HG02943 (cell line): ENCODE results near the gene MPRIP.

Experiments used
- ATAC-seq: cut with Tn5 transposase; IDR thresholded peaks from one replicate; pipeline ENCODE4 v1.9.1; 2021; ENCODE audit warnings: mild to moderate bottlenecking, low read depth, moderate library complexity; ENCODE audit not compliant: unreplicated experiment

Gene MPRIP

GRCh38 chr17:17028059-17028877, 14.0 kb upstream of the MPRIP start:
- ATAC-seq = no peak

- ATAC-seq = no peak
Measured at GRCh38 chr17:17028878-17029535, 13.2 kb upstream of the MPRIP start.

- ATAC-seq = no peak
Measured at GRCh38 chr17:17029938-17030337, 12.3 kb upstream of the MPRIP start.

- ATAC-seq = no peak
Measured at GRCh38 chr17:17030515-17031211, 11.6 kb upstream of the MPRIP start.

- ATAC-seq = no peak
Measured at GRCh38 chr17:17032131-17032692, 10.0 kb upstream of the MPRIP start.

GRCh38 chr17:17033466-17033865, 8.8 kb upstream of the MPRIP start:
- ATAC-seq = no peak

- ATAC-seq = no peak
Measured at GRCh38 chr17:17034026-17034425, 8.2 kb upstream of the MPRIP start.

GRCh38 chr17:17034496-17035075, 7.7 kb upstream of the MPRIP start:
- no peak for ATAC-seq

GRCh38 chr17:17035490-17035889, 6.8 kb upstream of the MPRIP start:
- ATAC-seq = no peak

GRCh38 chr17:17035920-17036523, 6.2 kb upstream of the MPRIP start:
- ATAC-seq = no peak

GRCh38 chr17:17036524-17036998, 5.7 kb upstream of the MPRIP start:
- ATAC-seq = no peak

GRCh38 chr17:17039911-17040310, 2.3 kb upstream of the MPRIP start:
- ATAC-seq = no peak

- no peak for ATAC-seq
Measured at GRCh38 chr17:17041018-17041521, 1.2 kb upstream of the MPRIP start.

GRCh38 chr17:17041571-17042383, 480 bp upstream of the MPRIP start:
- peak; percentile 93 for ATAC-seq

GRCh38 chr17:17042851-17043460, 699 bp downstream of the MPRIP start:
- no peak for ATAC-seq

- ATAC-seq = no peak
Measured at GRCh38 chr17:17043461-17044271, 1.4 kb downstream of the MPRIP start.

GRCh38 chr17:17044846-17045561, 2.7 kb downstream of the MPRIP start:
- ATAC-seq = no peak
